Thyroid gland (tissue), 4 donors: ENCODE data around the gene SSX2IP.

Source experiments
- CTCF ChIP-seq, 6 experiments: fragments of 200-600 bp in 3 of 6; fragments of 450-650 bp in 3 of 6; sonication (generic) in 3 of 6; IDR thresholded peaks; one replicate each; pipeline ENCODE4 v1.5.1; 2016 to 2019; ENCODE audit warnings: antibody characterized with exemption in 6 of 6, mild to moderate bottlenecking in 2 of 6, inconsistent platforms in 1 of 6, moderate library complexity in 1 of 6
- POLR2A ChIP-seq, 2 donors: fragments of 450-650 bp; IDR thresholded peaks; one replicate each; pipeline ENCODE4 v1.6.1; 2017; ENCODE audit warnings: antibody characterized with exemption in 2 of 2, mild to moderate bottlenecking in 2 of 2, moderate library complexity in 1 of 2

GRCh38 chr1:84615790-84616189 lies 74.5 kb downstream of the SSX2IP start:
- no peak for TF ChIP-seq CTCF (IDR thresholded peaks at IDR 0.05)
- no peak for TF ChIP-seq POLR2A (IDR thresholded peaks at IDR 0.05)
